ENCODE results near the gene ADCY5. TPM values are rescaled to one million over a fixed set of nuclear protein-coding genes. Genes with fewer than 3 reads are reported as not detected.

ADCY5 gene
- total RNA-seq, 1 experiment from 2014 or later: 0.24 TPM

- H3F3A ChIP-seq (ENCODE audit: insufficient read depth, low read depth): no peaks in the 10 kb centered on the region
- no peak for DNase-seq
- H3K36me3 ChIP-seq (ENCODE audit: low read depth): no peaks in the 10 kb centered on the region
- POLR2A ChIA-PET (ENCODE audit: unreplicated experiment): no interaction called here
- H3K27me3 ChIP-seq (ENCODE audit: insufficient read depth, low read depth): no peaks in the 10 kb centered on the region
- no TSS peak for BruUV-seq (replicated peaks)
- H3K79me2 ChIP-seq (ENCODE audit: low read depth): no peaks in the 10 kb centered on the region
- intact Hi-C loops (cut with micrococcal nuclease; ENCODE audit: unreplicated experiment): no loop called here
- no peaks in the 10 kb centered on the region for H3K9me3 ChIP-seq (ENCODE audit: insufficient read depth, low read depth)
- H3K9me2 ChIP-seq (ENCODE audit: insufficient read depth): no peaks in the 10 kb centered on the region
- H2AFZ ChIP-seq: no peak overlapping the region
- H3K4me2 ChIP-seq: no peak overlapping the region
- no peak overlapping the region for H3K4me3 ChIP-seq
- TF ChIP-seq CTCF (conservative IDR thresholded peaks at IDR 0.05): no peak
- no peak for TF ChIP-seq EZH2 (IDR thresholded peaks at IDR 0.05; ENCODE audit: low read depth)
- H3K4me1 ChIP-seq (replicated peaks; ENCODE audit: insufficient read depth): no peaks in the 10 kb centered on the region
- no peak overlapping the region for H3K27ac ChIP-seq
- no peaks in the 10 kb centered on the region for H4K20me1 ChIP-seq (ENCODE audit: insufficient read depth)
- CTCF ChIA-PET: no interaction called here
These were observed 99.7 kb downstream of the ADCY5 start for GRCh38 chr3:123349201-123349535.

- Histone ChIP-seq H3K9me2 (ENCODE audit: insufficient read depth) (no peaks in the 10 kb centered on the region), H3K4me2 (no peak overlapping the region), H3K4me3 (no peak overlapping the region), H3K27ac (no peak overlapping the region), H3K9me3 (ENCODE audit: insufficient read depth, low read depth) (no peaks in the 10 kb centered on the region), H3K36me3 (ENCODE audit: low read depth) (no peaks in the 10 kb centered on the region), H3F3A (ENCODE audit: insufficient read depth, low read depth) (no peaks in the 10 kb centered on the region), H2AFZ (no peak overlapping the region), H3K4me1 (replicated peaks; ENCODE audit: insufficient read depth) (no peaks in the 10 kb centered on the region), H4K20me1 (ENCODE audit: insufficient read depth) (no peaks in the 10 kb centered on the region), H3K27me3 (ENCODE audit: insufficient read depth, low read depth) (no peaks in the 10 kb centered on the region), H3K79me2 (ENCODE audit: low read depth) (no peaks in the 10 kb centered on the region)
- no peak for DNase-seq
- ChIA-PET POLR2A (ENCODE audit: unreplicated experiment) (interaction anchor here (0.7 kb wide), 1 partner anchor 147 kb away, joined by 3 read pairs; no protein-coding TSS in a partner anchor), CTCF (no interaction called here)
- no TSS peak for BruUV-seq (replicated peaks)
- no peak for TF ChIP-seq EZH2 (IDR thresholded peaks at IDR 0.05; ENCODE audit: low read depth)
- no peak for TF ChIP-seq CTCF (conservative IDR thresholded peaks at IDR 0.05)
- intact Hi-C loops (cut with micrococcal nuclease; ENCODE audit: unreplicated experiment): no loop called here
These were observed 100.3 kb downstream of the ADCY5 start for GRCh38 chr3:123348471-123349200.

GRCh38 chr3:123347691-123348264 lies 101.1 kb downstream of the ADCY5 start:
- Histone ChIP-seq H3K4me1 (replicated peaks; ENCODE audit: insufficient read depth) (no peaks in the 10 kb centered on the region), H3K79me2 (ENCODE audit: low read depth) (no peaks in the 10 kb centered on the region), H3K27ac (no peak overlapping the region), H3K4me3 (no peak overlapping the region), H3K27me3 (ENCODE audit: insufficient read depth, low read depth) (no peaks in the 10 kb centered on the region), H4K20me1 (ENCODE audit: insufficient read depth) (no peaks in the 10 kb centered on the region), H3K9me2 (ENCODE audit: insufficient read depth) (no peaks in the 10 kb centered on the region), H3K4me2 (no peak overlapping the region), H3K9me3 (ENCODE audit: insufficient read depth, low read depth) (no peaks in the 10 kb centered on the region), H2AFZ (no peak overlapping the region), H3F3A (ENCODE audit: insufficient read depth, low read depth) (no peaks in the 10 kb centered on the region), H3K36me3 (ENCODE audit: low read depth) (no peaks in the 10 kb centered on the region)
- POLR2A ChIA-PET (ENCODE audit: unreplicated experiment): no interaction called here
- TF ChIP-seq CTCF (conservative IDR thresholded peaks at IDR 0.05) (no peak), EZH2 (IDR thresholded peaks at IDR 0.05; ENCODE audit: low read depth) (no peak)
- intact Hi-C loops (cut with micrococcal nuclease; ENCODE audit: unreplicated experiment): no loop called here
- no TSS peak for BruUV-seq (replicated peaks)
- DNase-seq: no peak
- CTCF ChIA-PET: no interaction called here
